Activated CD8-positive, alpha-beta memory T cell treated with anti-CD3 and anti-CD28 coated beads, Interleukin-2, amount 50 U/mL, for 24 hours (primary cell): ENCODE results near the gene USF2.

Experiments used
- DNase-seq: peaks from one replicate; pipeline ENCODE4 v3.0.0-alpha.2; 2020; ENCODE audit errors: extremely low read depth

The USF2 gene

GRCh38 chr19:35246466-35247092, 22.2 kb upstream of the USF2 start:
- DNase-seq, result no peak

- DNase-seq, result no peak
These were observed 21.0 kb upstream of the USF2 start for GRCh38 chr19:35247526-35248309.

DNA sequence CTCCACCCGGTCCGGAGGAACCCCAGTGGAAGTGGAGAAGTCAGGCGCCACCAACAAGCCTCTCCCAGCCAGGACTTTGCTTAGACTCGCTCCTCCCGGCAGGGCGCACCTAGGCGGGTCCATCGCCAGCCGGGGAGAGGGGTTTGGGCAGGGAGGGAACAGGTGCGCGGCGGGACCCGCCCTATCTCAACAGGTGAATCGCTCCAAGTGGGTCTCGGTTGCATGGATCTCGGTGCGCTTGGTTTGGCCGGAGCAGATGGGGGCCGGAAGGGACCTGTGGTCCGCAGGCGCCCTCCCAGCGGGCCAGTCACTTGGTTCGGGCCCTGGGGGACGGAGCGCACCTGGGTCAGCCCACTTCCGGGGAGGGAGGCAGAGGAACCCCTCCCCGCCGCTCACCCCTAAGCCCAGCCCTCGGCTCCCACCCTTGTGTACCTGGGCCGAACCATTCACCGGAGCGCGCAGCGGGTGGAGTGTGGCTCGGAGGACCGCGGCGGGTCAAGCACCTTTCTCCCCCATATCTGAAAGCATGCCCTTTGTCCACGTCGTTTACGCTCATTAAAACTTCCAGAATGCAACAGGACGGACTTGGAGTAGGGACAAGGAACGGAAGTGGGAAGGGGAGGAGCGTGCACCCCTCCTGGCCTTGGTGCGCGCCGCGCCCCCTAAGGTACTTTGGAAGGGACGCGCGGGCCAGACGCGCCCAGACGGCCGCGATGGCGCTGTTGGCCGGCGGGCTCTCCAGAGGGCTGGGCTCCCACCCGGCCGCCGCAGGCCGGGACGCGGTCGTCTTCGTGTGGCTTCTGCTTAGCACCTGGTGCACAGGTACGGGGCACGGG, 20.2 kb upstream of the USF2 start, which contains the start of gene LSR:
TSS of gene LSR (plus strand) at position 693 of the 836 bp plus-strand sequence. CDS start at position 714, 21 bp downstream.
- DNase-seq, result no peak

DNA sequence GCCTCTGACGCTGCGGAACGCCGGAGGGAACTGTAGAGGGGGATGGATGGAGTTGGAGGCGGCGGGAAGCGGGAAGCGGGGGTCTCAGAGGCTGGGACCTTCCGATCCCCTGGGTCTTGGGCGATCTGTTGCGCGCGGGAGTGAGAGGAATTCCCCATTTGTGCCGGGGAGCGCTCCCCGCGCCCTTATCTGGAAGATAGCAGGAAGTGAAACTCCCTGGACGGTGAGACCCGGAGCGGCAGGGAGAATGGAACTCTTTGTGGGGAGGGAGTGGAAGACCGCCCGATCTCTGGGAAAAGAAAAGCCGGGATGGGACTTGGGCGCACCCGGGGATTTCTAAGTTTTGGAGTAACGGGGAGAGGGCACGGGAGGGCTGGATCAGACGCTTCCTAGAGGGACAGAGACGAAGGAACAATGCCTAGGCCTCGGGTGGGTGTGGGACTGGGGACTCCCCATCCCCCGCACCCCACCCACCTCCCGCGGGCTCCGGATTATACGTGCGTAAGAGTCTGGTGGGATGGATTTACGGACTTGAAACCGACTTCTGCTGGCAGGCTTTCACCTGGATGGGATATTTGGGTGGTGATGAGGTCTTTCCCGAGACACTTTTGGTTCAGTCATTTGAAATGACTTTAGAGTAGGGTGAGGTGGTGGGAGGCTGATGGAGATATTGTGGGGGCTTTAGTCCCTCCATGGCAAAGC, 19.5 kb upstream of the USF2 start:
- DNase-seq, result no peak

DNA sequence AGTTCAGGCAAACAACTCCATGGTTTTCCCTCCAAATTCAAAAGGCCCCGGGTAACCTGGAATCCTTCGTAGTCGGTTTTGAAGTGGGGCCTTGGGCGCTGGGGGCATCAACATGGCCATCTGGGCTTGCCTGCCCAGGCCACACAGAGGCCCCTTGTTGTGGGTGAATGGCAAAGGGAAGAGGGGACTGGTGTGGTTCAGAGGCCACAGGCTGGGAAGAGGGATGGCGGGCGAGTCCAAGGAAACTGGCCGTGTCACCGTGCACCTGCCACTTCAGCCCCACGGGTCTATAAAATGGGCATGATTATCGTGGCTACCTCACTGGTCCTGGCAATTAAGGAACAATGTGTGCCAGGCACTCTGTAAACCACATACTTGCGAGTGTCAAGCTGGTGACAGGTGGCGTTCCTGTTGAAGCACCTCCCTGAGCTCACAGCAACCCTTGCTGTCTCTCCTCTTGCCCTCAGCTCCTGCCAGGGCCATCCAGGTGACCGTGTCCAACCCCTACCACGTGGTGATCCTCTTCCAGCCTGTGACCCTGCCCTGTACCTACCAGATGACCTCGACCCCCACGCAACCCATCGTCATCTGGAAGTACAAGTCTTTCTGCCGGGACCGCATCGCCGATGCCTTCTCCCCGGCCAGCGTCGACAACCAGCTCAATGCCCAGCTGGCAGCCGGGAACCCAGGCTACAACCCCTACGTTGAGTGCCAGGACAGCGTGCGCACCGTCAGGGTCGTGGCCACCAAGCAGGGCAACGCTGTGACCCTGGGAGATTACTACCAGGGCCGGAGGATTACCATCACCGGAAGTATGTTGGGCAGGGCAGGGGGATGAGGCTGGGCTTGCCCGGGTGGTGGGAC, 18.7 kb upstream of the USF2 start:
- DNase-seq, result no peak

- no peak for DNase-seq
These were observed 17.3 kb upstream of the USF2 start for GRCh38 chr19:35251456-35251855.

DNA sequence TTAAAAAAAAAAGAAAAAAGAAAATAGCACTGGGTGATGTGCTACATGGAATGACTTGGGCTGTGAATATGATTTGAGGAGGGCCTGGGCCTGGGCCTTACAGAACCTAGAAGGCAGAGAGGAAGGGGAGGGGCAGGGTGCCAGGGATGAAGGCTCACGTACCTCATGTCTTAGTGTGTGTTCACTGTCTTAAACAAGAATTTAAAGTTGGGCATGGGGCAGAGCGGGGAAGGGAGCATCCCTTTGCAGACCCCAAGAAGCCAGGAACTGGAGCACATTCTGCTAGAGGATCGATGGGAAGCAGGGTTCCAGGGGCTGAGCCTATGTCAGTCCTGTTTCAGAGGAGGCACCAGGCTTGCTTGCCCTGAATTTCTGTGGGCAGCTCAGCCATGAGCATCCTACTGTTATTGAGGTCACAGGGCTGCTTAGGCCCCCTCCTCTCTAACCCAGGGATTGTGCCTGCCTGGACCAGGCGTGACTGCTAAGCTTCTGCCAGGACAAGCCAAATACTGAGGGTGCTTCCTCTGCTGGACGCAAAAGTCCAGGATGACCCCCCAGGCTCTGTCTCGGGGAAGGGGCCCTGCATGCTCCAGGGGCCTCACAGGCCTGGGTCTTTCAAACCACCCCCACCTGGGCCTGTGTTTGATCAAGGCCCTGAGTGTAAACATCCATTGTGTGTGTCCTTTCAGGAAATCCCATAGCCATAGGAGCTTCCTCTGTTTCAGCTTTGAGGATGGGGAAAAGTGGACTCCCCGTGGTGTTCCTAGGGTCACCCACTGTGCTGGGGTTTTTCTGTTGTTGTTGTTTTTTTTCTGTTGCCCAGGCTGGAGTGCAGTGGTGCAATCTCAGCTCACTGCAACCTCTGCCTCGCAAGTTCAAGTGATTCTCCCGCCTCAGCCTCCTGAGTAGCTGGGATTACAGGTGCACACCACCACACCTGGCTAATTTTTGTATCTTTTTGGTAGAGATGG, 15.2 kb upstream of the USF2 start:
- no peak for DNase-seq

DNA sequence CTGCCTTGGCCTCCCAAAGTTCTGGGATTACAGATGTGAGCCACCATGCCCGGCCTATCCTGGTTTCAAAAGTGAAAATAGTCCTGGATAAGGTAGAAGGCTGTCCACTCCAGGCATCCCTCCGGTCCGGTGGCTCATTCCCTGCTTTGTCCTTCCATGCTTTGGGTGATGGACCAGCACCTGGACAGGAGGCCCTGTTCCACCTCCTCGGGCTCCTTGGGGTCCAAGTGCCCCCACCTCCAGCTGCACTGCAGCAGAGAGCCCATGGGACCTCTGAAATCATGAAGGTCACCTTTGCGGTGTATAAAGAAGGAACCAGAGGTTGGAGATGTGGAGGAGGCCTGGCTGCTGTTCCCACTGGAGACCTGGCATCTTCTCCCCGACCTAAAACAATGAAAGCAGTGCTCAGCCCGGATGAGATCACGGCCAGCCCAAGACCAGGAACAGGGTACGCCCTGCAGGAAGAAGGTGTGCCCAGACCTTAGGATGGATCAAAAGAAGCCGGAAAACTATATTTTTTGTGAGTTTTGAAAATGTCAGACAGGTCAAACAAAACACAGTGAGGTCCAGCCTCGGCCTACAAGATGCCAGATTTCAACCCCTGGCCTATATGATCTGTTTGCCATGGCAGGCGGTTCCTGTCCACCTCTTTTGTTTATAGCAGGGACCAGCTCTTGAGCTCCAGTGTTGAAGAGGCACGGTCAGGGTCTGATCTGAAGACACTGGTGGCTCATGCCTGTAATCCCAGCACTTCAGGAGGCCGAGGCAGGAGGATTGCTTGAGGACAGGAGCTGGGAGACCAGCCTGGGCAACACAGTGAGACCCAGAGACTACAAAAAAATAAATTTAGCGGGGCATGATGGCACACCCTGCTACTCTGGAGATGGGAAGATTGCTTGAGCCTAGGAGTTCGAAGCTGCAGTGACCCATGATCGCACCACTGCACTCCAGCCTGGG, 14.1 kb upstream of the USF2 start:
- DNase-seq, result no peak

DNA sequence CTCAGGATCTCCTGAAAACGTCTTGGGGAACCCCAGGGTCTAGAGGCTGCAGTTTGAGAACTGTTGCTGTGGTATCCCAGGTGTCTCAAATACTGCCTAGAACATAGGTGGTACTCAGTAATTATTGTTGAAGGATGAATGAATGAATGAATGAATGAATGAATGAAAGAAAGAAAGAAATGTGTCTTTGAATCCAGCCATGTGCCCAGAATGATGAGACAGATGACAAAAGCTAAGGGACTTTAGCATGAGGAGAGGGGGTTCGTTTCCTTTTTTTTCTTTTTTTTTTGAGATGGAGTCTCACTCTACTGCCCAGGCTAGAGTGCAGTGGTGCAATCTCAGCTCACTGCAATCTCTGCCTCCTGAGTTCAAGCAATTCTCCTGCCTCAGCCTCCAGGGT, 12.2 kb upstream of the USF2 start:
- DNase-seq, result no peak

GRCh38 chr19:35257113-35257461, 11.7 kb upstream of the USF2 start:
- DNase-seq, result no peak

- DNase-seq, result no peak
These were observed 8.0 kb upstream of the USF2 start for GRCh38 chr19:35260694-35261304.

DNA sequence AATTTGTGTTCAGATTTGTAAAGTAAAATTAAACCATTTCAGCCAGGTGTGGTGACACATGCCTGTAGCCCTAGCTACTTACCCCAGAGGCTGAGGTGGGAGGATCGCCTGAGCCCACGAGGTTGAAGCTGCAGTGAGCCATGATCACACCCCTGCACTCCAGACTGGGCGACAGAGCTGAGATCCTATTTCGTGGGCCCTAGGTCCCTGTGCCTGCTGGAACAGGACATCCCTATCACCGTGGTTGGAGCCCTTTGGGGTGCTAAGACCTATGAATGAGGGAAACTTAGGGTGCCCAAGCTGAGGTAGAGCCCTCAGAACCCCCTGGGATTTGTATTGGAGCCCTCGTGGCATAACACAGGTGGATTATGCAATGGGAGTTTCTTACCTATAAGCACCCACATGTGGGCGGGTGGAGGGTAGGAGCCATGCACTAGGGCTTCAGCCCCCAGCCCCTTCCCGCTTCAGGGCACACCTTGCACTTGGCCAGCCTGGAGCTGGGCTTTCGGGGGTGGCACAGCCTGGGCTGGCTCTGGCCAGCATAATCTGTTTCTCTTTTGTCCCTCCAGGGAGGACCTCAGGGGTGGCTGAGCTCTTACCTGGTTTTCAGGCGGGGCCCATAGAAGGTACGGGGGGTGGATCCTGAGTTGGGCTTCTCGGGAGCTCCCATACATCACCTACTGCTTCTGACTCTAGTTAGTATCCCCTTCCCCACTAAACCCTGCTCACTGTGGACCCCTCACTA, 7.2 kb upstream of the USF2 start:
- no peak for DNase-seq

- no peak for DNase-seq
These were observed 6.5 kb upstream of the USF2 start for GRCh38 chr19:35262101-35262761.

- no peak for DNase-seq
These were observed 4.3 kb upstream of the USF2 start for GRCh38 chr19:35264268-35265125.

DNA sequence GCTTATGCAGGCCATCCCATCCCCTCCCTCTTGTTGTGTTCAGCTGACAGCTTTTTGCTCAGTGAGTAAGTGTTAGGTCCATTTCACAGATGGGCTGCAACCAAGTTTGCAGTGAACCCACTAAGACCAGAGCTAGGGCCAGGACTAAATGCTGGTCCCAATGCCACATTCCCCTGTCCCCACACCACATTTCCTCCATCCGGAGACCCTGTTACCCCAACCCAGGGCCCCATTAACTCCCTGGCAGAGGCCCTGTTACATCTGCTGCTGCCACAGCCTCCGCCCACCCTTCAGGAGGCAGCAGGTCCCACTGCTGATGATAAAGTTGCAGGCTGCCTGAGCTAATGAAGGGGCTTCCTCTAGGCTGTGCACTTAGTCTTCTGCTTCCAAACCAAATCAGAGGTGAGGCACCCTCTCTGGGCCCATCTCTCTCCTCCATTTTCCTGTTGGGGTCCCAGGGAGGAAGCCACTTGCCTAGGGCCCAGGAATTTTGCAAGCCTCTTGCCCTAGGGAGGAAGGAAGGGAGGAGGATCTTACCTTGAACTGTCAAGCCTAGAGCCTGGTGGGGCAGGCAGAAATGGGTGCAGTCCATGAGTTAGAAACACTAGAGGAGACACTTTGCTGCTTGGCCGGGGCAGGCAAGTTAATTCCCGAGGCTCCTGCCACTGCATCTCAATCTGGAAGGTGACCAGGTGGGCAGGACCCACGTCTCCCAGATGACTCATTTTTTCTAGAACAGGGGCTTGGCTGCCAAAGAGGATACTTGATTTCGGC, 3.4 kb upstream of the USF2 start:
- DNase-seq, result no peak
